ENCODE results near the gene MPL.

Gene MPL

DNA sequence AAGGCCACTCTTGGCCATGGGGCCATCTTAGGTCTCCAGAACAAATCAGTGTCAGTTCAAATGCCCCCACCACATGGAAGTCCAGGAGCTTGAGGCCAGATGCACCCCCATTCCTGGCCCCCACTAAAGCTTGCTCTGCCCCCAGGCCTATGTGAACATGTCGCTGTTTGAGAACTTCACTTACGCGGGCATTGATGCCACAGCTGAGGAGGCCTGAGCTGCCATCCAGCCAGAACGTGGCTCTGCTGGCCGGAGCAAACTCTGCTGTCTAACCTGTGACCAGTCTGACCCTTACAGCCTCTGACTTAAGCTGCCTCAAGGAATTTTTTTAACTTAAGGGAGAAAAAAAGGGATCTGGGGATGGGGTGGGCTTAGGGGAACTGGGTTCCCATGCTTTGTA lies 15.1 kb upstream of the MPL start:
- FAIRE-seq, result no peak

DNA sequence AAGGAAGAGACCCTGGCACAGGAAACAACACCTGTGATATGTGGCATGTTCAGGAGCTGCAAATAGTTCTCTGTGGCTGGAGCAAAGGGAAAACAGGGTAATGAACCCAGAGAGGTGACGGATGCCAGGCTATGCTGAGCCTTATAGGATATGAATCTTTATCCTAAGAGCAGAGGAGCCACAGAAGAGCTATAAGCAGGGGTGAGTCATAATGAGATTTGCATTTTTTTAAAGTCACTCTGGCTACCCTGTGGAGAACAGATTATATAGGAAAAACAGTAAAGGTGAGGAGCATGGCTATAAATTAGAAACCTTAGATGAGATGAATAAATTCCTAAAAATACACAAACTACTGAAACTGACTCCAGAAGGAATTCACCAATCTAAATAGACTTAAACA lies 12.8 kb upstream of the MPL start:
- DNase-seq (ENCODE audit: low spot score), result no peak
- no peak for FAIRE-seq

More for the DNA sequence above, 15.1 kb upstream of the MPL start:
- no peak for DNase-seq (ENCODE audit: low spot score)

DNA sequence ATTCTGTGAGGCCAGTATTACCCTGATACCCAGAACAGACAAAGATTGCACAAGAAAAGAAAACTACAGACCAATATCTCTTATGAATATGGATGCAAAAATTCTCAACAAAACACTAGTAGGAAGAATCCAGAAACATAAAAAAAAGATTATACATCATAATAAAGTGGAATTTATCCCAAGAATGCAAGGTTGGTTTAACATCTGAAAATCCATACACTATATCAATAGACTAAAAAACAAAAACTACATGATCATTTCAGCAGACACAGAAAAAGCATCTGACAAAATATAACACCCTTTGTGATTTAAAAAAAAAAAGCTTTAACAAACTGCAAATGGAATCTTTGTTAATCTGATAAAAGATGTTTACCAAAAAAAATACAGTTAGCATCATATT lies 12.2 kb upstream of the MPL start:
- DNase-seq (ENCODE audit: low spot score) (no peak), FAIRE-seq (no peak)

DNA sequence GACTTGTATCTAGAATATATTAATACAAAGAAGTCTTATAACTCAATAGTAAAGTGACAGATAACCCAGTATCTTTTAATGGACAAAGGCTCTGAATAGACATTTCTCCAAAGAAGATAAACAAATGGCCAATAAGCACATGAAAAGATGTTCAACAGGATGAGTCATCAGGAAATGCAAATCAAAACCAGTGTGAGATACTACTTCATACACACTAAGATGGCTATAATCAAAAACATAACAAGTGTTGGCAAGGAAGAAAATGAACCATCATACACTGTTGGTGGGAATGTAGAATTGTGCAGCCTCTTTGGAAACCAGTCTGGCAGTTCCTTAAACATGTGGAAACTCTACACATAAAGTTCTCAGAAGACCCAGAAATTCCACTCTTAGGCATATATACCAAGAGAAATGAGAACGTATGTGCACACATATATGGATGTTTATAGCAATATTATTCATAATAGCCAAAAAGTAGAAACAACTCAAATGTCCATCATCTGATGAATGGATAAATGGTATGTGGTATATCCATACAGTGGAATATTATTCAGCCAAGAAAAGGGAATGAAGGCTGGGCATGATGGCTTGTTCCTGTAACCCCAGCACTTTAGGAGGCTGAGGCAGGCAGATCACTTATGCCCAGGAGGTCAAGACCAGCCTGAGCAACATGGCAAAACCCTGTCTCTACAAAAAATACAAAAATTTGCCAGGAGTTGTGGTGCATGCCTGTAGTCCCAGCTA lies 9.9 kb upstream of the MPL start:
- DNase-seq (ENCODE audit: low spot score) (no peak), FAIRE-seq (no peak)

DNA sequence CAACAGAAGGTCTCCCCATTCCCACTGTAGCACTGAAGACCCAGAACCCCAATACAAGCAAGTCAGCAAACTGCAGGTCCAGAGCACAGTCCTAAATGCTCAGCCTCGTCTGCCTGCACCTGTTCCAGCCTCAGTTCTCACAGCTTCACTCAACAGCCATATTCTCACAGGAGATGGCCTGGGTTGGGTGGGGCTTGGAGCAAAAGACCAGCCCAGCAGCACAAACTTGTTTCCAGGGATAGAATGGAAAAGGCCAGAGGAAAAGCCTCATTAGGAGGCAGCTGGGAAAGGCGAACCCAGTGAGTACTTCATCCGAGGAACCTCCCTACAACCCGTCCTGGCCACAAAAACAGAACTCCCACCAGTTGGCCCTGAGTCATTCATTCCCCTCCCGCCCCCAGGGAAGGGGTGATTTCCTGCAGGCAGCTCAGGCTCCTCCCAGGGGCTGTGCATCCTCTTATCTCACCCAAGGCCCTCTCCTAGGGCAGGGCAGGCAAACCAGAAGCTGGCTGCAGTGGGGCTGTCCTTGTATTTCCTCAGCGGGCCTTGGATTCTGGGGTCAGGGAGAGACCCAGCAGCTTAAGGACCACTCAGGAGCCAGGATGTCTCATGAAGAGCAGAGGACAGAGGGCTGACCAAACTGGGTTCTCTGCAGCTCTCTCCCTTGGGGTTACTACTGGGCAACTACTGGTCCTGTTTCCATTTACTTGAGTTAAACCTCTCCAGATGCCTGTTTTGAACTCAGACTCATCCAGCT lies 7.4 kb upstream of the MPL start:
- DNase-seq (ENCODE audit: low spot score) (peak; percentile 66), FAIRE-seq (no peak)

DNA sequence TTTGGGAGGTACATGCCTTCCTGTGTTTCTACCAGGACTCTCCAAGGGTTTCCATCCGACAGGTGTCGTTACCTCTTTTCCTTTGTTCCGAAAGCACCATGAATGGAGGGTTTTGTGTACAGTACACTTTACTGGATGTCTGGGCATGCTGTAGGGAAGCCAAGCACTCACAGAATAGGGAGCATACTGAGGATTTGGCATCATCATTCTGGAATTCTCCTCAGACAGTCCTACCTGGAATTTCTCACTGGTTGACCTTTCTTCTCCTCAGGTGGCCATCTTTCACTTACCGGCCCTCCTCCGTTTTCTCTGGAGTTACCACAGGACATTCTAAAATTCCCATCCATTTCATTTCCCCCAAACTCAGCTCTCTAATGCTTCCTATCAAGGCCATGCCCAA lies 5.9 kb upstream of the MPL start:
- FAIRE-seq (no peak), DNase-seq (ENCODE audit: low spot score) (no peak)

DNA sequence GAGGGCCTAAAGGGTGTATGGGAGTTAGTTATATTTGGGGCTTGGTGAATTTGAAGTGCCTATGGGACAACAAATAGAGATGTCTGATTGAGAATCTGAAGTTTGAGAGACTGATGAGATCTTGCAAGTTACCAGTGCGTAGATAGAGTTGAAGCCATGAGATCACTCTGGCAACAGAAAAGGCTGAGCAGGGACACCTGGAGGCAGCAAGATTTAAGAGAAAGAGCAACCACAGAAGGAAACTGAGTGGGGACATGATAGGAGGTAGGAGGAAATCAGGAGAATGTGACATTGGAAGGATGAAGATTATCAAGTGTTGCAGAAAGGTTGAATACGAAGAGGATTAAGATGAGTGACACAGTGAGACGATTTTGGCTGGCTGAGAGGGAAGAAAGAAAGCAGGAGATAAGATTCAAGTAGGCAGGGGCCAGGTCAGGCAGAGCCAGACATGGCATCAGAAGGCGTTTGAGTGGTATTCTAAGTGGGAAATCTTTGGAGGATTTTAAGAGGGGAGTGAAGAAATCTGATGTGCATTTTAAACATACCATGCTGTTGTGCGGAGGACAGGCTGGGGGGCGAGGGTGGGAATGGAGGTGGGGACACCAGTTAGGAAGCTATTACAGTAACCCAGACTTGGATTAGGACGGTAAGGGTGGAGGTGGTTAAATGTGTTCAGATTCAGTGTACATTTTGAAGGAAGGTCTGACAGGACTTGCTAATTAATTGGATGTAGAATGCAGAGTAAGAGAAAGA lies 3.0 kb upstream of the MPL start:
- no peak for FAIRE-seq
- DNase-seq (ENCODE audit: low spot score), result no peak

DNA sequence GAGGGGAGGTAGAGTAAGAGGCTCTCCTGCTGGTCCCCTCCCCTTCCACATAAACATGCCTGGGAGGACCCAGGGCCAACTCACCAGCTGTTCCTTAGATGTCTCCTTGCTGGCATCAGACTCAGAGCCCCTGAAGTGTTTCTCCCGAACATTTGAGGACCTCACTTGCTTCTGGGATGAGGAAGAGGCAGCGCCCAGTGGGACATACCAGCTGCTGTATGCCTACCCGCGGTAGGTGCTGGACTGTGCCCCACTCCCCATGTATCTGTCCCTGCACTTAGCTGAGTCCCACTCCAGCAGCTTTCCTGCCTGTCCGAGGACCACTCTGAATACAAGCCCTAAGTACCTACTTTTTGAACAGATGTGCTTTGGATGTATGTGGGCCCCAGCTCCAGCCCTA lies 383 bp downstream of the MPL start:
- no peak for FAIRE-seq
- DNase-seq (ENCODE audit: low spot score), result no peak

DNA sequence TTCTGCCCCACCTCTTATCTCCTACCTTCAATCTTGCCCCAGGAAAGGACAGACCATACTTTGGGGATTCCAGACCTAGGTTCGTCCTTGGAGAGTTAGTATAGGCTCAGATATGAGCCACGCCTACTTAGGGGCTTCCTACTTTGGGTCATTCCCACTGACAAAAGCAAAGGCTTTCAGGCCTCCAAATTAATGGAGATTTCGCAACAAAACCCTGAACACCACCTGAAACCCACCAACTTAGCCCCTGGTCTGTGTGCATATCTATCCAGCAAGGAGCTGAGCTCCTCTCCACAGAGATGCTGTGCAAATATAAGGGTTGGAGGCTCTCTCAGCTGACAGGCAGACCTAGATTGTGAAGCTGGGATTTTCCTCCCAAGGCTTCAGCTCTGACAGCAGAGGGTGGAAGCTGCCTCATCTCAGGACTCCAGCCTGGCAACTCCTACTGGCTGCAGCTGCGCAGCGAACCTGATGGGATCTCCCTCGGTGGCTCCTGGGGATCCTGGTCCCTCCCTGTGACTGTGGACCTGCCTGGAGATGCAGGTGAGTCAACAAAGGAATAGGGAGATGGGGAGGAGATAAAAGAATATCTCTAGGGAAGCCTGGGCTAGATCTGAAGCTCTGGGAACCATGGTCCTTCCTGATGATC lies 2.1 kb downstream of the MPL start:
- FAIRE-seq (no peak), DNase-seq (ENCODE audit: low spot score) (no peak)

DNA sequence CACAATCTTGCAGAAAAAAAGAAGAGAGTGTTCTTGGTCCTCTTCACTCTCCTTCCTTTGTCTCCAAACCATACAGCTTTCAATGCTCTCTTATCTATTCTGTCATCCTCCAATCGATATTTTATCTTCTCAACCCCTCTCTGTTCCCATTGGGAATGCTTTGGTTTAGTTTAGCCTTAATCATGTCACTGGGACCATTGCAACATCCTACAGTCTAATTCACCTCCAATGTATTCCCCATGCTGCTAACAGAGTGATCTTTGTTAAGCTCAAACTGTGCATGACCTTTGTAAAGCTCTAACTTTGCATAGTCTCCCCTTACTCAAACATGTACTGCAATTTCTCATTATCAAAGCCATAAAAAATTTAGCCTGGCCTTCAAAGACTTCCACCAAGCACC lies 2.9 kb downstream of the MPL start:
- FAIRE-seq (no peak), DNase-seq (ENCODE audit: low spot score) (no peak)

DNA sequence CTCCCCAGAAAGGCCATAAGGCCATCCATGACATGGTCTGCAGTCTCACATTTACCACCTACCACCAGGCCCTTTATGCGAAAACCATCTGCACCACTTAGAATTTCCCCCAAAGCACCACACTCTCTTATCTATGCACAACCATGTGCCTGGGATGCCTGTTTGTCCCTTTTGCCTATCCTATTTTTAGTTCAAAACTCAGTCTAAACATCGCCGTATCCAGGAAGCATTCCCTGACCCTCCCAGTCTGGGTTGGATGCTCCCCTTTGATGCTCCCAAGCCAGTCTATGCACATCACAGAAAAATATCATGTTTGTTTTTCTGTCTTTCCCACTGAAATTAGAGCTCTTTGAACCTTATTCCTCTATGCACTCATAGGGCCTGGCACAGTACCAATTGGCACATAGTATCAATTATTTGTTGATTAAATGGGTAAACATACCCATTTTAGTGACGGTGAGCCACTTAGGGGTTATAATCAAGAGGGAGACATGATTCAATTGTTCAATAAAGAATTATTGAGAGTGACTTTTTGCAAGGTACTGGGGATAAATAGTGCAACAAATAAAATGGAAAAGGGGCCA lies 6.7 kb downstream of the MPL start:
- DNase-seq (ENCODE audit: low spot score), result no peak
- no peak for FAIRE-seq

DNA sequence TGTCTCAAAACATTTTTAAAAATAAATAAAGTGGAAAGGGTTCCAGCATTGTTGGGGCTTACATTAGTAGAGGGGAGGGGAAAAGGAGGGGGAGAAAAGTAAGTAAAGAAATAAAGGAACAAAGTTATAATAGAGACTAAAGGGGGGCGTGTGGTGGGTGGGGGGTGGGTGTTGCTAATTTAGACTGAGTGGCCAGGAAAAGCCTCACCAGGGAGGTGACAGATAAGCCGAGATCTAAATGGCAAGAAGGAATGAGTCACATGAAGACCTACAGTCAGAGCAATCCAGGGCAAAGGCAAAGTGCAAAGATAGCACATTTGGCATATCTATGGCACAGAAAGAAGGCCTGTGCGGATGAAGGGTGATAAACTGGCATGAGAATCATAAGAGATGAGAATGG lies 7.5 kb downstream of the MPL start:
- DNase-seq (ENCODE audit: low spot score) (no peak), FAIRE-seq (no peak)

DNA sequence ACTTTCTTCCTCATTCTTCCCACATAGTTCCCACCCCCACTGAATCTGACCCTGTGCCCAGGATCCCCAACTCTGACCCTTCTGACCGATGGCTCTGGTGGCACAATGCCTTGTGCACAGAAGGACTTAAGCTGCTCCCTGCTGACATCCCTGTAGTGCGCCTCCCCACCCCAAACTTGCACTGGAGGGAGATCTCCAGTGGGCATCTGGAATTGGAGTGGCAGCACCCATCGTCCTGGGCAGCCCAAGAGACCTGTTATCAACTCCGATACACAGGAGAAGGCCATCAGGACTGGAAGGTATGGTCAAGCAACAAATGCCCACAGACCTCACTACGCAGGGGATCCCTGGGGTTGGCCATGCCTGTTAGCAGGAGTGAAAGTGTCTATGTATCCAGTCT lies 9.0 kb downstream of the MPL start:
- no peak for DNase-seq (ENCODE audit: low spot score)
- no peak for FAIRE-seq

DNA sequence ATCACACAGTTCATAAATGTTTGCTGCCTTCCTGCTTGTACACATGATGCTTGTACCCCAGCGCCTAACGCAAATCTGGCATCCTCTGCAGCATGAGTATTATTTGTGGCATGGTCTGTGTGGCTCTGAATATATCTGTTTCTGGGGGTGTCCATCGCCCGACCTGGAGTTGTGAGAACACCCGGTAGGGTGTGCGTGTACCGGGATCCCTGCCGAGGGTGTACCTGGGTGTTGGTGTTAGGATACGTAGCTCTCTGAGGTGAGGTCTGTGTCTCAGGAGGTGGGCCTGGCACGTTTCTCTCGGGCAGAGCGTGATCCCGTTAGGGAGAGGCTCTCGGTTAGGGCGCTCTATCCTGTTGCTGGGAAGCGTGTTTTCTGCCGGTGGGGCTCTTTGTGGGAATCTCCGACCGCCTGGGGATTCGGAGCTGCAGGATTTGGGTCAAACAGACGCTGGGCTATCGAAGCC lies 10.8 kb downstream of the MPL start:
- FAIRE-seq, result no peak

DNA sequence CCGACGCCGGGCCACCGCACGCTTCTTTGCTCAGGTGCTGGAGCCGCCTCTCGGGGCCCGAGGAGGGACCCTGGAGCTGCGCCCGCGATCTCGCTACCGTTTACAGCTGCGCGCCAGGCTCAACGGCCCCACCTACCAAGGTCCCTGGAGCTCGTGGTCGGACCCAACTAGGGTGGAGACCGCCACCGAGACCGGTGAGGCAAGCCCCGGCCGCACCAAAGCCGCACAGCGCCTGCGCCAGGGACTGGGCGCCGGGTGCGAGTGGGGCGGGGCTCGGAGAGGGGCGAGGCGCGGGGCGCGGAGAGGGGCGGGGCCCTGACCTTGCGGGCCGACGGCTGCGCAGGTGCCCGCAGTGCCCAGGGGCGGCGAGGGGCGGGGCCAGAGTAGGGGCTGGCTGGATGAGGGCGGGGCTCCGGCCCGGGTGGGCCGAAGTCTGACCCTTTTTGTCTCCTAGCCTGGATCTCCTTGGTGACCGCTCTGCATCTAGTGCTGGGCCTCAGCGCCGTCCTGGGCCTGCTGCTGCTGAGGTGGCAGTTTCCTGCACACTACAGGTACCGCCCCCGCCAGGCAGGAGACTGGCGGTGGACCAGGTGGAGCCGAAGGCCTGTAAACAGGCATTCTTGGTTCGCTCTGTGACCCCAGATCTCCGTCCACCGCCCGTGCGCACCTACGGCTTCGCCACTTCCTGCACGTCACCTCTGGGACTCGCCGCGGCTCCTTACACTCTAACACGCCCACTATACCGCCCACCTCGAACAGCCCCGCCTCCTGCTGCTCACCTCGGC lies 11.4 kb downstream of the MPL start:
- no peak for FAIRE-seq
- peak; percentile 70 for DNase-seq (ENCODE audit: low spot score)

More for the DNA sequence above, 10.8 kb downstream of the MPL start:
- no peak for DNase-seq (ENCODE audit: low spot score)

DNA sequence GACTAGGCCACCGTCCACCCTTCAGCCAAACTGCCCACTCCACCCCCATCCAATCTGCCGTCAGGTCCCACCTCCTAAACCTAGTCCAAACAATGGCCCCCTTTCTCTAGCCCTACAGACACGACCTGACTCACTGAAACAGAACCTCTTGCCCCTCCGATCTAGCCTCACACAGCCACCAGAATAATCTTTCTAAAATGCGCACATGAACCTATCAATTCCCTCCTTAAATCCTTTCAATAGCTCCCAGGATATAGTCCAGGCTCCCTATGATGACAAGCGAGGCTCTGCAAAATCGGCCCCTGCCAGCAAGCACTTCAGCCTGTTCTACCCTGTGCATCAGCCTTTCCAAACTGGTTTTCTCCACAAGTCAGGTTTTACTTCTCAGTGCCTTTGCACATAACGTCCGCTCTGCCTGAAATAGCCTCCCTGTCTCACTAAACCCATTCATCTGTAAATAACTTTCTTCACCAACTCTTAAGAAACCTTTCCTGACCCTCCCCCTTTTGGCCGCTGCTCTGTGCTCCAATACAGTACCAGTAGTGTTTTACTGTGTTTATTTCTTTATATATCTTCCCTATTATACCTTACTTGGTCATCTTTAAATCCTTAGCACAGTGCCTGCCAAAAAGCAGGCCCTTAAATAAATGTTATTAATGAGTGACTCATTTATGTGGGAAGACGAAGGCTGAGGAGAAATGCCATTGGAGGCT lies 12.1 kb downstream of the MPL start:
- DNase-seq (ENCODE audit: low spot score) (no peak), FAIRE-seq (no peak)

DNA sequence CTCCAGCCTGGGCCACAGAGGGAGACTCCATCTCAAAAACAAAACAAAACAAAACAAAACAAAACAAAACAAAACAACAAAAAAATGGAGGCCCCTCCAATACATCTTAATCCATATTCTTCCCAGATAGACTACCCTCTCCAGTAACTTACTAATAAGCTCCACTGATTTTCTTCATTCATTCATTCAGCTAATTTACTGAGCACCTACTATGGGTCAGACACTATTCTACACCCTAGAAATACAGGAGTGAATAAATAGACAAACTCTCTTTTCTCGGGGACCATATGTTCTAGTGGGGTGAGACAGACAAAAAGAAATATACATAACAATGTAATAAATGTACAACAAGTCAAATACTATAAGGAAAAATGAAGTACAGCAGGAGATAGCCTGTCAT lies 13.4 kb downstream of the MPL start:
- DNase-seq (ENCODE audit: low spot score), result no peak
- no peak for FAIRE-seq

DNA sequence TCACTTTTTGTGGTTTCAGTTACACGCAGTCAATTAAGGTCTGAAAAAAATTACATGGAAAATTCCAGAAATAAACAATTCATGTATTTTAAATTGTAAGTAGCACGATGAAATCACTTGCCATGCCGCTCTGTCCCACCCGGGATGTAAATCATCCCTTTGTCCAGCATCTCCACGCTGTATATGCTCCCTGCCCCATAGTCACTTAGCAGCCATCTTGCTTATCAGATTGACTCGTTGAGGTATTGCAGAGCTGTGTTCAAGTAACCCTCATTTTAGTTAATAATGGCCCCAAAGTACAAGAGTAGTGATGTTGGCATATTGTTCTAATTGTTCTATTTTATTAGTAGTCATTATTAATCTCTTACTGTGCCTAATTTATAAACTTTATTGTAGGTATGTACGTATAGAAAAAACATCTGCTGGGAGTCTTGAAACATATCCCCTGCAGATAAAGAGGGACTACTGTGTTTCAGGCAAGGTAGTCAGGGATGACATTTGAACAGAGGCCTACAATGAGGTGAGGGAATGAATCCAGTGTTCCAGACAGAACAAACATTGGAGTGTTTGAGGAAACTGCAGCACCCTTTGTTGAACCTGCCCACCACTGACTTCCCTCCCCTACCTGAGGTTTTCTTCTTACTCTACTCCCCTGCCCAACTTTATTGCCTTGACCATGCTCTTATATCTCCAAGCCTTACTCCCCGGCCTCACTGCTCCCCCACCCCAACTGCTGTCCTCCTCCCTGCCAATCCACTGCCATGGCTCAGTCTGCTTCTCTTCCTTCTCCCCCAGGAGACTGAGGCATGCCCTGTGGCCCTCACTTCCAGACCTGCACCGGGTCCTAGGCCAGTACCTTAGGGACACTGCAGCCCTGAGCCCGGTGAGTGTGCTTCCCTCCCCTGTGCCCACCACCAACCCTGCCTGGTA lies 14.1 kb downstream of the MPL start:
- FAIRE-seq (no peak), DNase-seq (ENCODE audit: low spot score) (no peak)

DNA sequence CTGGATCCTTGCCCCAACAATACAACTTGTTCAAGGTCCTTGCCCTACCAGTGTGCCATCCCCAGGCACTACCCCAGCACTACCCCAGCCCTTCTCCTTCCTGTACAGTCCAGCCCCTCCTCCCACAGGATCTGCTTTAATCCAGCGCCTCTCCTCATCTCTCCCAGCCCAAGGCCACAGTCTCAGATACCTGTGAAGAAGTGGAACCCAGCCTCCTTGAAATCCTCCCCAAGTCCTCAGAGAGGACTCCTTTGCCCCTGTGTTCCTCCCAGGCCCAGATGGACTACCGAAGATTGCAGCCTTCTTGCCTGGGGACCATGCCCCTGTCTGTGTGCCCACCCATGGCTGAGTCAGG lies 14.7 kb downstream of the MPL start:
- FAIRE-seq (no peak), DNase-seq (ENCODE audit: low spot score) (no peak)
